Measurements from ENCODE around the gene VTI1A.
"Not testable (repeated sequence)": the region's sequence is repeated elsewhere in the genome, so short reads cannot be mapped to it uniquely, and the experiment has no call there.

VTI1A gene

DNA sequence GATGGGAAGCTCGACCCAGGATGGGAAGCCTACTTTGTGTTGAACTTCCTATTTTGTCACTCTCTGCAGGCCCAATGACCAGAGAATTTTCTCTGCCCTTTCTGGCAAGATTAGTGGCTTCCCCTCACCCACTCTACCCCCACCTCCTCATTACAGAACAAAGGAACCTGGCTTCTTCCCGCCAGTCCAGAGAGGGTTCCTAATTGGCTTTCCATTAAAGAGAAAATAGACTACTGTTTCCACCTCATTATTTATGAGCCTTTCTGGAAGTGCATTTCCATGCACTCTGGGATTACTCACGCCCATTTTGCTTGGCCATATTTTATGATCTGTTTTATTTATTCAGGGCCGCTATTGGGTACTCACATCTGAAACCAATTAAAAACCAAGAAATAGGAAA, 408.1 kb downstream of the VTI1A start:
- DNase-seq (ENCODE audit: low spot score) (no peak), FAIRE-seq (no peak)

DNA sequence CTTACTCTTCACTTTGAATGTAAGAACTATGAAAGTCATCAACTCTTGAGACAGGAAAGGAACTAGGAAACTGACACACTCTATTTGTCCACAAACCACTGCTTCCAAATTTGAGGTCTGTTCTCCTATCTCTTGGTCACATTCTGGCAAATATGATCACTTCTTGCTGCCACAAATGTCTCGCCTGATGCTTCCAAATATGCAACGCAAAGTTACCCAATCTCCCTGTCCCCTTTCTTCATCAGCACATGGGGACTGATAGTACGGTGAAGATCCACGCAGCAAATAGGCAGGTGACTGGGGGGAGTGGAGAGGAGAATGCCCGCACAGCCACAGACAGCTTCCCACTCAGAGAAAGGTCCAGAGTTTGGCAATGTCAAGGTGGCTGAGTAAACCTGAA, 410.5 kb downstream of the VTI1A start:
- FAIRE-seq (no peak), DNase-seq (ENCODE audit: low spot score) (no peak)

DNA sequence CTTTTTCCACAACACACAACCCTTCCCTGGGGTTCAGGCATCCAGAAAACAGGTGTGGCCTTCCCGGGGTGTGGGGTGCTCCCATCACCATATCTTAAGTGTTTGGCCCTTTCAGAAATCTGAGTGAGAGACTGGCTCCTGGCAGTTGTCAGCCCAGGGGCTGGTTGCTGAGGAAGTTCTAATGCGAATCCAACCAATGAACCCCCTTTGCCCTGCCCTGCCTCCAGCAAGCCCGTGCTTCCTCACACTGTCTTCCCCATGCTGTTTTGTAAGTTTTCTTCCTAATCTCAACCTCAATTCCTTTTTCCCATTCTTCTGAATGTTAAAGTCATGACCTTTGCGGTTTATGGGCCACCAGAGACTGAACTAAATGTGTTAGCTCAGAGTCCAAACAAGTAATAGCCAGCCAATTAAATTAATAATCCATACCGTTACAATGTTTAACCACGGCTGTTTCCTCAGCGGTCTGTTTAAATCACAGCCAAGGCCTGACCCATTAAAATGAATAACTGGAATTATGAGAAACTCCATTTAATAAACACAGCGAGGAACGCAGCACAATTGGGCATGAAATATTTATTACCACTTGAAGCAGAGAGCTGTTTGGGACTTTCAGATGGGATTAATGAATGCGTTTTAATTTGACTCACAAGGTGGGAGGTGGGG, 412.1 kb downstream of the VTI1A start:
- FAIRE-seq (no peak), DNase-seq (ENCODE audit: low spot score) (no peak)

DNA sequence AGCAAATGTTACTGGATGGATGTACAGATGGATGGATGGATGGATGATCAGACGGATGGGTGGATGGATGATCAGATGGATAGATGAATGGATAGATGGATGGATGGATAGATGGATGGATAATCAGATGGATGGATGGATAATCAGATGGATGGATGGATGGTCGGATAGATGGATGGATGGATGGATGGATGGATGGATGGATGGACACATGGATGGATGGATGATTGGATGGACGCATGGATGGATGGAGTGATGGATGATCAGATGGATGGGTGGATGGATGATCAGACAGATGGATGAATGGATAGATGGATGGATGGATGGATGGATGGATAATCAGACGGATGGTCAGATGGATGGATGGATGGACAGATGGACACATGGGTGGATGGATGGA, 412.8 kb downstream of the VTI1A start:
- FAIRE-seq (peak; percentile 93), DNase-seq (ENCODE audit: low spot score) (no peak)

DNA sequence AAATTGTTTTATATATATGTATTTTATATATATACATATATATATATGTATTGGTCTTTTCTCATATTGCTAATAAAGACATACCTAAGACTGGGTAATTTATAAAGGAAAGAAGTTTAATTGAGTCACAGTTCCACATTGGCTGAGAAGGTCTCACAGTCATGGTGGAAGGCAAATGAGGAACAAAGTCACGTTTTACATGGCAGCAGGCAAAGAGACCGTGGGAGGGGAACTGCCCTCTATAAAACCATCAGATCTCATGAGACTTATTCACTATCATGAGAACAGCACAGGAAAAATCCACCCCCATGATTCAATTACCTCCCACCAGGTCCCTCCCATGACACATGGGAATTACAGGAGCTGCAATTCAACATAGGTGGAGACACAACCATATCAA, 416.4 kb downstream of the VTI1A start:
- not testable (repeated sequence) for FAIRE-seq; DNase-seq (ENCODE audit: low spot score)
